OCI-LY7 (cell line): ENCODE data around the gene N4BP2.

Experiments used
- EZH2phosphoT487 ChIP-seq: fragments of 200-600 bp; sonication (generic); IDR thresholded peaks from 2 replicates; pipeline ENCODE4 v1.6.1; 2018; ENCODE audit warnings: low read depth, borderline replicate concordance, mild to moderate bottlenecking, mixed run types, antibody characterized with exemption, low read length, moderate library complexity, mixed read lengths
- TF ChIP-seq, protein P1 (sequence below): fragments of 200-600 bp; sonication (generic); conservative IDR thresholded peaks from 2 replicates; pipeline ENCODE4 v1.5.1; 2014; ENCODE audit warnings: mild to moderate bottlenecking, antibody characterized with exemption, low read length, moderate library complexity, mixed read lengths

DNA sequence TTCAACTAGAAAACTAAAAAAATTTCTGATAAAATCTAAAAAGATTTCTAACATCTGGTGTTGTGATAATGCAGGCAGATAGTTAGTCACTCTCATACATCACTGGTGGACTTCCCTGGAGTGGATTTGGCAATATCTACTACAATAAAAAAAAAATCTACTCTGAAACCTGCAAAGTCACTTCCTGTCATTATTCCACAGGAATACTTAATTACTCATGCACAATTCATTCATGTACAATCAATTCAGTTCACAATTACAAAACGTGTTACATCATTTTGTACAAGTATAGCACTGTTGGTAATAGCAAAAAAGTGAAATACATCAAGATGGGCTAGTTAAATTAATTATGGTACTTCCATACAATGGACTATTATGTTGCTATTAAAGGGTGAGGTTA lies 123.7 kb downstream of the N4BP2 start:
- TF ChIP-seq, protein P1, sequence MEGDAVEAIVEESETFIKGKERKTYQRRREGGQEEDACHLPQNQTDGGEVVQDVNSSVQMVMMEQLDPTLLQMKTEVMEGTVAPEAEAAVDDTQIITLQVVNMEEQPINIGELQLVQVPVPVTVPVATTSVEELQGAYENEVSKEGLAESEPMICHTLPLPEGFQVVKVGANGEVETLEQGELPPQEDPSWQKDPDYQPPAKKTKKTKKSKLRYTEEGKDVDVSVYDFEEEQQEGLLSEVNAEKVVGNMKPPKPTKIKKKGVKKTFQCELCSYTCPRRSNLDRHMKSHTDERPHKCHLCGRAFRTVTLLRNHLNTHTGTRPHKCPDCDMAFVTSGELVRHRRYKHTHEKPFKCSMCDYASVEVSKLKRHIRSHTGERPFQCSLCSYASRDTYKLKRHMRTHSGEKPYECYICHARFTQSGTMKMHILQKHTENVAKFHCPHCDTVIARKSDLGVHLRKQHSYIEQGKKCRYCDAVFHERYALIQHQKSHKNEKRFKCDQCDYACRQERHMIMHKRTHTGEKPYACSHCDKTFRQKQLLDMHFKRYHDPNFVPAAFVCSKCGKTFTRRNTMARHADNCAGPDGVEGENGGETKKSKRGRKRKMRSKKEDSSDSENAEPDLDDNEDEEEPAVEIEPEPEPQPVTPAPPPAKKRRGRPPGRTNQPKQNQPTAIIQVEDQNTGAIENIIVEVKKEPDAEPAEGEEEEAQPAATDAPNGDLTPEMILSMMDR = no peak
- TF ChIP-seq EZH2phosphoT487 = no peak
